Right lobe of liver (tissue), 6 donors: Measurements from ENCODE around the gene PRDM16. TPM values are rescaled to one million over a fixed set of nuclear protein-coding genes. Genes with fewer than 3 reads are reported as not detected.

Experiments
- ATAC-seq, 4 donors: fragments of 200-7000 bp; cut with Tn5 transposase; one replicate each; pipeline ENCODE4 v1.9.1; 2020; ENCODE audit warnings: mild to moderate bottlenecking in 4 of 4, moderate library complexity in 4 of 4
- DNase-seq, 3 donors: peaks; one replicate each; pipeline ENCODE4 v3.0.0-alpha.2; 2020
- H3K27ac ChIP-seq, 3 donors: fragments of 200-600 bp; one replicate each; pipeline ENCODE4 v1.8.0; 2022
- H3K27me3 ChIP-seq, 2 donors: fragments of 200-600 bp; one replicate each; pipeline ENCODE4 v1.8.0; 2022
- H3K36me3 ChIP-seq, 4 donors: fragments of 200-600 bp; sonication (generic) in 1 of 4; one replicate each; pipeline versions ENCODE4 v1.5.1 to v1.8.0; 2017 to 2022; ENCODE audit warnings: control low read depth in 1 of 4
- H3K4me1 ChIP-seq, 4 donors: fragments of 200-600 bp; sonication (generic) in 1 of 4; one replicate each; pipeline versions ENCODE4 v1.5.1 to v1.8.0; 2017 to 2022; ENCODE audit warnings: control low read depth in 1 of 4
- H3K4me3 ChIP-seq, 3 donors: fragments of 200-600 bp; one replicate each; pipeline ENCODE4 v1.8.0; 2022
- H3K9me3 ChIP-seq, 4 donors: fragments of 200-600 bp; sonication (generic) in 1 of 4; one replicate each; pipeline versions ENCODE4 v1.5.1 to v1.8.0; 2017 to 2022; ENCODE audit warnings: control low read depth in 1 of 4
- CTCF ChIP-seq, 4 donors: fragments of 200-600 bp in 3 of 4; fragments of 450-650 bp in 1 of 4; IDR thresholded peaks; one replicate each; pipeline versions ENCODE4 v1.5.1 to v1.8.0; 2016 to 2022; ENCODE audit warnings: antibody characterized with exemption in 4 of 4, mild to moderate bottlenecking in 2 of 4
- POLR2A ChIP-seq: fragments of 450-650 bp; IDR thresholded peaks from one replicate; pipeline ENCODE4 v1.6.1; 2017; ENCODE audit warnings: antibody characterized with exemption, mild to moderate bottlenecking
- WGBS: methylation state at CpG from one replicate; pipeline ENCODE4 v1.1.6; 2018; ENCODE audit warnings: low coverage, low lambda C conversion rate; ENCODE audit not compliant: insufficient coverage; ENCODE audit errors: missing lambda C conversion rate; 5-methylcytosine and 5-hydroxymethylcytosine counted together
- intact Hi-C, 2 donors: fragments of 100-400 bp; cut with DNase I; formaldehyde crosslinking; loops; one replicate each; pipeline versions ENCODE4 v1.11.2 to v1.14.1; 2022
- total RNA-seq, 6 experiments: library from RNA; depleted of rRNA in 2 of 6; stranded (reverse); fragments of >200 nt in 2 of 6; fragmentation: NEBNext Ultra II Directional in 3 of 6; extraction: Animal tissue kit (Norgen Biotek cat#: 25700) in 3 of 6; gene quantifications; one replicate each; pipeline versions ENCODE4 v1.1.0 to v1.2.4, GENCODE V29; 2016 to 2023
- donor health status: DM: no; HTN: yes; CAD: no.
- donor health status: DM: no; HTN: no; CAD: no.
- donor health status: DM: no; HTN: no; CAD: no.
- donor health status: DM: no; HTN: yes; CAD: no.
- donor health status: DM: no; HTN: yes; CAD: no.

PRDM16 gene
- total RNA-seq, 6 experiments from 2014 or later: 0.06 to 0.75 (median 0.28) TPM

DNA sequence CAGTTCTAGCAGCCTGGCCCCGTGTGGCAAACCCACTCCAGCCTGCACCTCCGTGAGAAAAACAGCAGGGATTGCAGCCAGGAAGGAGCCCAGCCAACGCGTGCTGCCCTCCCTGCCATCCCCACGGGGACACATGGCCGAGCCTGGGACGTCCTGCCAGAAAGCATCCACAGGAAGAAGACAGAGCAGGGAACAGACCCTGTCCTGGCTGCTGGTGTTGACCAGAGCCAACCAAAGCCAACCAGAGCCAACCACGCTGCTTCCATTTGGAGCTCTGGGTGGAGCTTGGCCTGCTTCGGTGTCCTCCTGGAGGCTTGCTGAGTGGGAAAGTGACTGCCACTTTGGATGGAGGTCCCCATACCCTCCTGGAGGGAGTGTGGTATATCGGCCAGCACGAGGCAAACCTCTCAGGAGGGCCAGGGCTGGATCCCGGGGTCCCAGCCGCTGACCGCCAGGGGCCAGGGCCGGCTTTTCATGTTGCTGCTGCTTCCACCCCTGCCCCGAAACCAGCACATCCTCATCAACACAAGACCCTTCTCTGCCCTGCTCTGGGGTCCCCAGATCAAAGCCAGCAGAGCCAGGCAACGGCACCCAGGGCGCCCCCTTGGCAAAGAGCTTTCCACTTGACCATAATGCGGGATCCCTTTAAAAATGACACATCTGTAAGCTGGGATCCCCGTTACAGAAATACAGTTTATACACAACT lies 304.9 kb downstream of the PRDM16 start:
- no peak for ATAC-seq
- no peaks in the 10 kb centered on the region for H3K27me3 ChIP-seq
- no peaks in the 10 kb centered on the region for H3K9me3 ChIP-seq
- intact Hi-C loops: no loop called here
- WGBS: 61% methylated on average over 9 of the region's 20 CpGs
- TF ChIP-seq POLR2A (no peak), CTCF (IDR thresholded peaks at IDR 0.05) (no peak)
- H3K36me3 ChIP-seq: no peaks in the 10 kb centered on the region
- DNase-seq: no peak
- H3K27ac ChIP-seq: no peak overlapping the region
- H3K4me3 ChIP-seq: no peak overlapping the region
- no peaks in the 10 kb centered on the region for H3K4me1 ChIP-seq

DNA sequence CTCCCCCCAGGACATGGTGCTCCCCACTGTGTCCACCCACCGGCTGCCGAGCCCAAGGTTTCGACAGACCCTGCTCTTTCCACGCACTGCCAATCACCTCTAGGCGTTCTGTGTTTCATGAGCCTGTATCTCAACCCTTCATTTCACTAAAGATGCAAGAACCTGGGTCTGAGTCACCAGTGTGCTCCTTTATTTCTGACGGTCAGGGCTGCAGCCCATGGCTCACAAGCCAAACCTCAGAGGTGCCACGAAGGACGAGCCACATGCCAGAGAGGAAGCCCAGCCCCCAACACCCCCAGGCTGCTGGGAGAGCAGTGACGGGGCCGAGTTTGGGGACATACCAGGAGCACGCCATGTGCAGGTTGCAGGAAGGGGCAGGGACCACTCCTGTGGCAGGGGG lies 306.2 kb downstream of the PRDM16 start:
- DNase-seq: no peak
- H3K4me1 ChIP-seq: no peaks in the 10 kb centered on the region
- TF ChIP-seq CTCF (IDR thresholded peaks at IDR 0.05) (no peak), POLR2A (no peak)
- no peaks in the 10 kb centered on the region for H3K9me3 ChIP-seq
- no peak overlapping the region for H3K27ac ChIP-seq
- H3K36me3 ChIP-seq: no peaks in the 10 kb centered on the region
- H3K27me3 ChIP-seq: no peaks in the 10 kb centered on the region
- no peak for ATAC-seq
- WGBS: 38% methylated on average over 6 of the region's 11 CpGs
- H3K4me3 ChIP-seq: no peak overlapping the region
- intact Hi-C loops: no loop called here

DNA sequence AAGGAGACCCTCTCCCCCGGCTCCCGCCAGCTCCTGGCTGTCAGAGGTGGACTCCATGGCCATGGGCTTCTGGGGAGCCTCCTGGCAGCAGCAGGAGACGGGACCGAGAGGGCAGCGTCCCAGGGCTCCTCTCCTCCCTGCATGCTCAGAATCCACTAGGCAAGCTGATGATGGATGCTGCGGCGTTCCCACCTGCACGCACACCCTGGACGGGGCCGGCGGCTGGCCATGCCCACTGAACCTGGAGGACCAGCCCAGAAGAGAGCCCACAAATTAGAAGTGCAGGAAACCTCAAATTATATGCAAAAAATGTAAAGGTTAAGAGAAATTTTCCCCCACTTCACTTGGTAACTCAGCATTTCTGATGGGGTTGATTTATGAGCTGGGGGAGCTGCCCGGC lies 308.2 kb downstream of the PRDM16 start:
- WGBS: 48% methylated on average over 4 of the region's 12 CpGs
- Histone ChIP-seq H3K4me3 (no peak overlapping the region), H3K36me3 (no peaks in the 10 kb centered on the region), H3K27me3 (no peaks in the 10 kb centered on the region), H3K9me3 (no peaks in the 10 kb centered on the region), H3K4me1 (no peaks in the 10 kb centered on the region), H3K27ac (no peak overlapping the region)
- ATAC-seq: no peak
- TF ChIP-seq CTCF (IDR thresholded peaks at IDR 0.05) (no peak), POLR2A (no peak)
- DNase-seq: no peak
- intact Hi-C loops: no loop called here

- no peak for DNase-seq
- ATAC-seq: no peak
- no peaks in the 10 kb centered on the region for H3K36me3 ChIP-seq
- TF ChIP-seq POLR2A (no peak), CTCF (IDR thresholded peaks at IDR 0.05) (no peak)
- WGBS: 83% methylated on average over 9 of the region's 24 CpGs
- no peaks in the 10 kb centered on the region for H3K4me1 ChIP-seq
- H3K27ac ChIP-seq: no peak overlapping the region
- intact Hi-C loops: no loop called here
- no peak overlapping the region for H3K4me3 ChIP-seq
- H3K9me3 ChIP-seq: no peaks in the 10 kb centered on the region
- H3K27me3 ChIP-seq: no peaks in the 10 kb centered on the region
Measured at GRCh38 chr1:3377604-3378279, 308.7 kb downstream of the PRDM16 start.
